Measurements from ENCODE around the gene GREM1.

DNA sequence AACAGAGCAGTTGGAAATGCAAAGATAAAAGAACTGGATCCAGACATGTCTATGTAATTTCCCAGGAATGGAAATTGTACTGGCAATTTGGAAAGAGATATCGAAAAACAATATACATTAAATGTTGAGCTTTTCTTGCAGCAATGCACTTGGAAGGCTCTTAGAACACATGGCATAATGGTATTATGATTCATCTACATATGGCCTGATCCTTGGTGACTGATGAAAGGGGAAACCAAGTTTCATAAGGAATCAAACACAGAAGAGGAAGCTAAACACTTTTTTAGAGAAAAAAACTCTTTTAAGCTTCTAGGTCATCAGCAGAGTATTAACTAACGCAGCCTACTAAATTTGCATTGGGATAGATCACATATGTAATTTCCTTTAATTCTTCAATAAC, 12.4 kb upstream of the GREM1 start:
- TF ChIP-seq, protein P1, sequence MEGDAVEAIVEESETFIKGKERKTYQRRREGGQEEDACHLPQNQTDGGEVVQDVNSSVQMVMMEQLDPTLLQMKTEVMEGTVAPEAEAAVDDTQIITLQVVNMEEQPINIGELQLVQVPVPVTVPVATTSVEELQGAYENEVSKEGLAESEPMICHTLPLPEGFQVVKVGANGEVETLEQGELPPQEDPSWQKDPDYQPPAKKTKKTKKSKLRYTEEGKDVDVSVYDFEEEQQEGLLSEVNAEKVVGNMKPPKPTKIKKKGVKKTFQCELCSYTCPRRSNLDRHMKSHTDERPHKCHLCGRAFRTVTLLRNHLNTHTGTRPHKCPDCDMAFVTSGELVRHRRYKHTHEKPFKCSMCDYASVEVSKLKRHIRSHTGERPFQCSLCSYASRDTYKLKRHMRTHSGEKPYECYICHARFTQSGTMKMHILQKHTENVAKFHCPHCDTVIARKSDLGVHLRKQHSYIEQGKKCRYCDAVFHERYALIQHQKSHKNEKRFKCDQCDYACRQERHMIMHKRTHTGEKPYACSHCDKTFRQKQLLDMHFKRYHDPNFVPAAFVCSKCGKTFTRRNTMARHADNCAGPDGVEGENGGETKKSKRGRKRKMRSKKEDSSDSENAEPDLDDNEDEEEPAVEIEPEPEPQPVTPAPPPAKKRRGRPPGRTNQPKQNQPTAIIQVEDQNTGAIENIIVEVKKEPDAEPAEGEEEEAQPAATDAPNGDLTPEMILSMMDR (conservative IDR thresholded peaks at IDR 0.05; ENCODE audit: low read depth, low read length): no peak
- TF ChIP-seq RFX5 (IDR thresholded peaks at IDR 0.05; ENCODE audit: low read depth, low read length) (no peak), SMC3 (IDR thresholded peaks at IDR 0.05; ENCODE audit: low read depth, low read length) (no peak), MXI1 (IDR thresholded peaks at IDR 0.05; ENCODE audit: borderline replicate concordance, low read depth, low read length) (no peak), RAD21 (IDR thresholded peaks at IDR 0.05; ENCODE audit: low read length) (no peak), POLR2A (IDR thresholded peaks at IDR 0.05; ENCODE audit: low read depth, low read length) (no peak), CHD1 (IDR thresholded peaks at IDR 0.05; ENCODE audit: low read depth, low read length) (no peak), RCOR1 (IDR thresholded peaks at IDR 0.05; ENCODE audit: insufficient replicate concordance, low read length) (no peak), BHLHE40 (IDR thresholded peaks at IDR 0.05; ENCODE audit: low read depth, low read length) (no peak), FOS (IDR thresholded peaks at IDR 0.05; ENCODE audit: low read depth, low read length) (peak; percentile 27; the same call in 1 of the 2 replicates)
